ENCODE data around the gene ZBTB7A. TPM values are rescaled to one million over a fixed set of nuclear protein-coding genes. Genes with fewer than 3 reads are reported as not detected.

ZBTB7A gene
- polyA plus RNA-seq, 4 donors, result 14.3 to 35.6 (median 21.9) TPM

- Histone ChIP-seq H3K4me1 (ENCODE audit: control insufficient read depth in 3 of 3, insufficient read depth in 2 of 3, low read depth in 1 of 3, low read length in 2 of 3) (peaks cover 0 to 21% (median 2%) of the 10 kb centered on the region in 3 donors), H3K27ac (ENCODE audit: low read depth in 1 of 3, low read length in 2 of 3) (peak overlapping the region; percentile 94 to 98 (median 97)), H3K36me3 (ENCODE audit: control insufficient read depth in 3 of 3, insufficient read depth in 2 of 3, low read depth in 1 of 3, low read length in 3 of 3) (peaks cover 0 to 16% (median 0%) of the 10 kb centered on the region in 3 donors), H3K9me3 (ENCODE audit: control insufficient read depth in 2 of 2, insufficient read depth in 1 of 2, low read depth in 1 of 2, low read length in 1 of 2) (no peaks in the 10 kb centered on the region), H3K27me3 (ENCODE audit: control insufficient read depth in 3 of 3, insufficient read depth in 3 of 3, low read length in 3 of 3) (no peaks in the 10 kb centered on the region), H3K4me3 (ENCODE audit: low read depth in 1 of 3, low read length in 3 of 3) (peak overlapping the region in 2 of 3 donors; percentile 75 to 95)
- no peak for FAIRE-seq
- WGBS, 3 donors, result 7 to 22% (median 16%) methylated on average over 29 to 31 of the region's 31 CpGs
- DNase-seq, result peak; percentile 66 to 78
Observed at GRCh38 chr19:4068047-4068966, 1.6 kb upstream of the ZBTB7A start.

DNA sequence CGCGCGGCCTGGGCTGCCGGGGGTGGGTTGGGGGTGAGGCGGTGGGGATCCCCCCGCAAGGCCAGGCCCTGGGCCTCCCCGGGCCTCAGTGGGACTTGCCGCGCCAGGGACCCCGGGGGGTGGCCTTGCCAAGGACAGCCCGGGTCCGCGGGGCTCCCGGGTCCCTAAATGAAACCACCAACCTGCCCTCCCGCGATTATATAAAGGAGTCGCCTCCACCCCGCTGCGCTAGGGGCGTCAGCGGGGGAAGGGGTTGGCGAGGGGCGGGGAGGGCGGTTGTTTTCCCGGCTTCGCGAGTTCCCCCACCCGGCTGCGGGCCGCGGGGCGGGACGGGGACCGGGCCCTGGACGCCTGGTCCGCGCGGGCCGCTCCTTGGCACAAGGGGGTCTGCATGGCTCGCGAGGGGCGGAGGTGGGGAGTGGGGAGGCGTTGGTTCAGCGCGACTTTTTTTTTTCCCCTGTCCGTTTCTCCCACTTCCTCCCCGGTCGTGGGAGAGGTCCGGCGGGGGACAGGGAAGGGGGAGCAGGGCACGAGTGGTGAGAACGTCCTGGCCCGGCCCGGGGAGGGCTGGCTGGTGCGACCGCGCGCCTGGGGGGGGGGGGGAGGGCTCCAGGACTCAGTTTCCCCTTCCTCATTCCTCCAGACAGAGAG lies 822 bp upstream of the ZBTB7A start:
- Histone ChIP-seq H3K4me1 (ENCODE audit: control insufficient read depth in 3 of 3, insufficient read depth in 2 of 3, low read depth in 1 of 3, low read length in 2 of 3) (peaks cover 2 to 29% (median 3%) of the 10 kb centered on the region in 3 donors), H3K36me3 (ENCODE audit: control insufficient read depth in 3 of 3, insufficient read depth in 2 of 3, low read depth in 1 of 3, low read length in 3 of 3) (peaks cover 0 to 23% (median 4%) of the 10 kb centered on the region in 3 donors), H3K9me3 (ENCODE audit: control insufficient read depth in 2 of 2, insufficient read depth in 1 of 2, low read depth in 1 of 2, low read length in 1 of 2) (no peaks in the 10 kb centered on the region), H3K27me3 (ENCODE audit: control insufficient read depth in 3 of 3, insufficient read depth in 3 of 3, low read length in 3 of 3) (no peaks in the 10 kb centered on the region), H3K4me3 (ENCODE audit: low read depth in 1 of 3, low read length in 3 of 3) (peak overlapping the region; percentile 75 to 100 (median 95)), H3K27ac (ENCODE audit: low read depth in 1 of 3, low read length in 2 of 3) (peak overlapping the region; percentile 94 to 98 (median 97))
- 0 to 1% (median 1%) methylated on average over 28 to 56 of the region's 58 CpGs for WGBS, 3 donors
- FAIRE-seq, result no peak
- DNase-seq, result no peak

DNA sequence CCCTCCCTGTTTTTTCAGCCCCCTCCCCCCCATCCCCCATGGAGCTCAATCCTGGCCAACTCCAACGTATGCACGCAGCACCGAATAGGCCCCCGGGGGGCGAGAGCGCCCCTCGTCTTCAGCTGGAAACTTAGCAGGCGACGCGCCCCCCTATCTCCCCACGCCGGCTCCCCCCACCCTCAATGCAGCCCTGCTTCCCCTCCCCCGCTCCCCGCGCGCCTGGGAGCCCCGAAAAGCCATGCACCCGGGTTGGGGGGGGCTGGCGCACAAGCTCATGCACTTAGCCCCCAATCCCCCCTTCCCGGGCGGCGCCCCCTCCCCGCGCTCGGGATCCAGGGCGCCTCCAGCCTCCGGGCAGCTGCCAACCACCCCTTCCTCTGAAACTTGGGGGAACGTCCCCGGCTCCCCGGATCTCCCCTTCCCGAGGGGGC lies 508 bp downstream of the ZBTB7A start:
- H3K27ac ChIP-seq (ENCODE audit: low read depth in 1 of 3, low read length in 2 of 3), result peak overlapping the region; percentile 94 to 98 (median 98)
- peak overlapping the region; percentile 95 to 100 (median 99) for H3K4me3 ChIP-seq (ENCODE audit: low read depth in 1 of 3, low read length in 3 of 3)
- 1 to 2% (median 1%) methylated on average over 19 to 31 of the region's 31 CpGs for WGBS, 3 donors
- H3K36me3 ChIP-seq (ENCODE audit: control insufficient read depth in 3 of 3, insufficient read depth in 2 of 3, low read depth in 1 of 3, low read length in 3 of 3), result peaks cover 0 to 36% (median 4%) of the 10 kb centered on the region in 3 donors
- no peaks in the 10 kb centered on the region for H3K9me3 ChIP-seq (ENCODE audit: control insufficient read depth in 2 of 2, insufficient read depth in 1 of 2, low read depth in 1 of 2, low read length in 1 of 2)
- H3K27me3 ChIP-seq (ENCODE audit: control insufficient read depth in 3 of 3, insufficient read depth in 3 of 3, low read length in 3 of 3), result no peaks in the 10 kb centered on the region
- FAIRE-seq (no peak), DNase-seq (no peak)
- H3K4me1 ChIP-seq (ENCODE audit: control insufficient read depth in 3 of 3, insufficient read depth in 2 of 3, low read depth in 1 of 3, low read length in 2 of 3), result peaks cover 2 to 41% (median 4%) of the 10 kb centered on the region in 3 donors

GRCh38 chr19:4065430-4066175 lies 1.1 kb downstream of the ZBTB7A start:
- no peaks in the 10 kb centered on the region for H3K9me3 ChIP-seq (ENCODE audit: control insufficient read depth in 2 of 2, insufficient read depth in 1 of 2, low read depth in 1 of 2, low read length in 1 of 2)
- peaks cover 2 to 46% (median 4%) of the 10 kb centered on the region in 3 donors for H3K4me1 ChIP-seq (ENCODE audit: control insufficient read depth in 3 of 3, insufficient read depth in 2 of 3, low read depth in 1 of 3, low read length in 2 of 3)
- FAIRE-seq (no peak), DNase-seq (peak; percentile 94 to 98)
- peak overlapping the region; percentile 95 to 100 (median 99) for H3K4me3 ChIP-seq (ENCODE audit: low read depth in 1 of 3, low read length in 3 of 3)
- no peaks in the 10 kb centered on the region for H3K27me3 ChIP-seq (ENCODE audit: control insufficient read depth in 3 of 3, insufficient read depth in 3 of 3, low read length in 3 of 3)
- peaks cover 0 to 42% (median 4%) of the 10 kb centered on the region in 3 donors for H3K36me3 ChIP-seq (ENCODE audit: control insufficient read depth in 3 of 3, insufficient read depth in 2 of 3, low read depth in 1 of 3, low read length in 3 of 3)
- WGBS, 3 donors, result 0 to 7% (median 1%) methylated on average over 3 to 95 of the region's 98 CpGs
- H3K27ac ChIP-seq (ENCODE audit: low read depth in 1 of 3, low read length in 2 of 3), result peak overlapping the region; percentile 94 to 100 (median 98)

- Histone ChIP-seq H3K4me1 (ENCODE audit: control insufficient read depth in 3 of 3, insufficient read depth in 2 of 3, low read depth in 1 of 3, low read length in 2 of 3) (peaks cover 2 to 52% (median 4%) of the 10 kb centered on the region in 3 donors), H3K36me3 (ENCODE audit: control insufficient read depth in 3 of 3, insufficient read depth in 2 of 3, low read depth in 1 of 3, low read length in 3 of 3) (peaks cover 0 to 48% (median 4%) of the 10 kb centered on the region in 3 donors), H3K9me3 (ENCODE audit: control insufficient read depth in 2 of 2, insufficient read depth in 1 of 2, low read depth in 1 of 2, low read length in 1 of 2) (no peaks in the 10 kb centered on the region), H3K27me3 (ENCODE audit: control insufficient read depth in 3 of 3, insufficient read depth in 3 of 3, low read length in 3 of 3) (no peaks in the 10 kb centered on the region), H3K4me3 (ENCODE audit: low read depth in 1 of 3, low read length in 3 of 3) (peak overlapping the region; percentile 92 to 100 (median 95)), H3K27ac (ENCODE audit: low read depth in 1 of 3, low read length in 2 of 3) (peak overlapping the region; percentile 89 to 100 (median 98))
- WGBS, 3 donors, result 0 to 1% (median 1%) methylated on average over 20 to 57 of the region's 57 CpGs
- DNase-seq, result peak; percentile 57 to 73
- no peak for FAIRE-seq
Observed at GRCh38 chr19:4064496-4065260, 2.0 kb downstream of the ZBTB7A start.

- Histone ChIP-seq H3K36me3 (ENCODE audit: control insufficient read depth in 3 of 3, insufficient read depth in 2 of 3, low read depth in 1 of 3, low read length in 3 of 3) (peaks cover 0 to 51% (median 4%) of the 10 kb centered on the region in 3 donors), H3K27ac (ENCODE audit: low read depth in 1 of 3, low read length in 2 of 3) (peak overlapping the region; percentile 89 to 100 (median 98)), H3K4me3 (ENCODE audit: low read depth in 1 of 3, low read length in 3 of 3) (peak overlapping the region; percentile 92 to 100 (median 95)), H3K27me3 (ENCODE audit: control insufficient read depth in 3 of 3, insufficient read depth in 3 of 3, low read length in 3 of 3) (no peaks in the 10 kb centered on the region), H3K9me3 (ENCODE audit: control insufficient read depth in 2 of 2, insufficient read depth in 1 of 2, low read depth in 1 of 2, low read length in 1 of 2) (no peaks in the 10 kb centered on the region), H3K4me1 (ENCODE audit: control insufficient read depth in 3 of 3, insufficient read depth in 2 of 3, low read depth in 1 of 3, low read length in 2 of 3) (peaks cover under 1 to 55% (median 9%) of the 10 kb centered on the region in 3 donors)
- 0 to 5% (median 3%) methylated on average over 22 to 24 of the region's 24 CpGs for WGBS, 3 donors
- FAIRE-seq, result no peak
- peak in 1 of 2 donors; percentile 70 for DNase-seq
Observed at GRCh38 chr19:4064149-4064495, 2.6 kb downstream of the ZBTB7A start.

DNA sequence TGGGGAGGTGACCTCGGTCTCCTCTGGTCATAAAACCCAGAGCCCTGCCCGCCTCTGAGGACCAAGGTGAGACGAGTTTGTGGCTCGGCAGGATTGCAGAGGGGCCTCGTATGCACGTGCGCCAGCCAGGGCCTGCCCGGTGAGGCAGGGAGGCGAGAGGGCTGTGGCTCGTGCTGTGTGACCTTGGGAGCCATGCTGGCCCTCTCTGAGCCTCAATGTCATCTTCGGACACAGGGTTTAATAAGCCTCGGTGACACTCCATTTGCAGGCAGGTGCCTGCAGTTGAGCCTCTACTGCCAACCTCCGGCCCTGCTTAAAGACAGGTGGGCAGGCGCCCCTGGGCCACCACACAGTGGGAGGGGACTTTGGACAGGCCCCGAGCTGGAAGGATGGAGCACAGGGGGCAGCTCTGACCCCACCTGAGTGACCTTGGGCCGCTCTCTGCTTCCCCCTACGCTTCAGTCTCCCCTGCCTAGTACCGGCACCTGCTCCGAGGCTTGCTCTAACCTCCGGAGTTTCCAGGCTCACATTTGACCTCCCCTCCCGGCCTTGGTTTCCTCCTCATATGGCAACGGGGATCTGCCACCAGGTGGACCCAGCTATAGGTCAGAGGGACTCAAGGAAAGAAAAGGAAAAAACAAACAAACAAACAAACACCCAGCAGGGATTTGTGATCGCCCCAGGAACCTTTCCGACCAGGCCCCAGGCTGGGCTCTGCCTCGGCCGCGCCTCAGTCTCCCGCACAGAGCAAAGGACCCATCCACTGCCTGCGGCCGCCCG lies 3.1 kb downstream of the ZBTB7A start:
- 5 to 31% (median 13%) methylated on average over 30 to 31 of the region's 31 CpGs for WGBS, 3 donors
- DNase-seq (peak; percentile 61 to 66), FAIRE-seq (no peak)
- Histone ChIP-seq H3K9me3 (ENCODE audit: control insufficient read depth in 2 of 2, insufficient read depth in 1 of 2, low read depth in 1 of 2, low read length in 1 of 2) (no peaks in the 10 kb centered on the region), H3K4me3 (ENCODE audit: low read depth in 1 of 3, low read length in 3 of 3) (peak overlapping the region; percentile 92 to 100 (median 95)), H3K27ac (ENCODE audit: low read depth in 1 of 3, low read length in 2 of 3) (peak overlapping the region; percentile 89 to 100 (median 98)), H3K36me3 (ENCODE audit: control insufficient read depth in 3 of 3, insufficient read depth in 2 of 3, low read depth in 1 of 3, low read length in 3 of 3) (peaks cover 0 to 57% (median 4%) of the 10 kb centered on the region in 3 donors), H3K4me1 (ENCODE audit: control insufficient read depth in 3 of 3, insufficient read depth in 2 of 3, low read depth in 1 of 3, low read length in 2 of 3) (peaks cover 0 to 56% (median 13%) of the 10 kb centered on the region in 3 donors), H3K27me3 (ENCODE audit: control insufficient read depth in 3 of 3, insufficient read depth in 3 of 3, low read length in 3 of 3) (no peaks in the 10 kb centered on the region)

Data from small intestine (tissue), 7 donors.